H9 (cell line): ENCODE data around the gene NDOR1. TPM values are rescaled to one million over a fixed set of nuclear protein-coding genes. Genes with fewer than 3 reads are reported as not detected.

Experiments used
- DNase-seq: peaks from one replicate; pipeline ENCODE4 v3.0.0-alpha.2; 2017
- H2AFZ ChIP-seq: one replicate; pipeline ENCODE4 v1.6.1; 2013; ENCODE audit warnings: mild to moderate bottlenecking, low read length, control low read depth, moderate library complexity
- H2AK5ac ChIP-seq: 2 replicates; pipeline ENCODE4 v1.6.1; 2013; ENCODE audit warnings: low read length, control low read depth, mixed read lengths; ENCODE audit not compliant: insufficient read length
- H2BK120ac ChIP-seq: one replicate; pipeline ENCODE4 v1.6.1; 2013; ENCODE audit warnings: low read depth, mild to moderate bottlenecking, low read length, control low read depth, inconsistent platforms; ENCODE audit not compliant: poor library complexity, severe bottlenecking
- H2BK12ac ChIP-seq: 2 replicates; pipeline ENCODE4 v1.6.1; 2013; ENCODE audit warnings: low read length, control low read depth, mixed read lengths, low read depth; ENCODE audit not compliant: insufficient read length
- H2BK15ac ChIP-seq: 2 replicates; pipeline ENCODE4 v1.6.1; 2013; ENCODE audit warnings: low read depth, low read length, control low read depth
- H2BK20ac ChIP-seq: one replicate; pipeline ENCODE4 v1.6.1; 2013; ENCODE audit warnings: low read depth, mild to moderate bottlenecking, low read length, control low read depth, inconsistent platforms; ENCODE audit not compliant: poor library complexity, severe bottlenecking
- H2BK5ac ChIP-seq: 2 replicates; pipeline ENCODE4 v1.6.1; 2013; ENCODE audit warnings: low read length, control low read depth, mixed read lengths; ENCODE audit not compliant: insufficient read length
- H3K14ac ChIP-seq: 2 replicates; pipeline ENCODE4 v1.6.1; 2013; ENCODE audit warnings: low read length, control low read depth; ENCODE audit not compliant: insufficient read depth
- H3K18ac ChIP-seq: 2 replicates; pipeline ENCODE4 v1.6.1; 2013; ENCODE audit warnings: low read depth, mild to moderate bottlenecking, mixed read lengths, low read length, control low read depth; ENCODE audit not compliant: insufficient read length
- H3K23ac ChIP-seq: 2 replicates; pipeline ENCODE4 v1.6.1; 2013; ENCODE audit warnings: low read length, control low read depth, mixed read lengths, low read depth; ENCODE audit not compliant: insufficient read length
- H3K23me2 ChIP-seq: 2 replicates; pipeline ENCODE4 v1.6.1; 2013; ENCODE audit warnings: low read depth, mild to moderate bottlenecking, mixed read lengths, low read length, control low read depth; ENCODE audit not compliant: insufficient read length, poor library complexity, severe bottlenecking
- H3K27ac ChIP-seq: 2 replicates; pipeline ENCODE4 v1.5.1; 2013; ENCODE audit warnings: low read length, control low read depth, mixed read lengths, low read depth; ENCODE audit not compliant: insufficient read length
- H3K27me3 ChIP-seq: 2 replicates; pipeline ENCODE4 v1.6.1; 2013; ENCODE audit warnings: low read length, control low read depth, inconsistent platforms; ENCODE audit not compliant: insufficient read depth
- H3K4ac ChIP-seq: 2 replicates; pipeline ENCODE4 v1.6.1; 2013; ENCODE audit warnings: low read depth, mild to moderate bottlenecking, control low read depth, inconsistent platforms, low read length, moderate library complexity
- H3K4me1 ChIP-seq: 2 replicates; pipeline ENCODE4 v1.6.1; 2013; ENCODE audit warnings: low read length, control low read depth, inconsistent platforms; ENCODE audit not compliant: insufficient read depth
- H3K4me2 ChIP-seq: 2 replicates; pipeline ENCODE4 v1.6.1; 2013; ENCODE audit warnings: low read length, control low read depth, mixed read lengths; ENCODE audit not compliant: insufficient read length, insufficient read depth
- H3K56ac ChIP-seq: 2 replicates; pipeline ENCODE4 v1.6.1; 2013; ENCODE audit warnings: low read depth, mild to moderate bottlenecking, mixed read lengths, low read length, control low read depth; ENCODE audit not compliant: insufficient read length
- H3K79me1 ChIP-seq: 2 replicates; pipeline ENCODE4 v1.6.1; 2013; ENCODE audit warnings: low read depth, mild to moderate bottlenecking, moderate library complexity, low read length, control low read depth, inconsistent platforms; ENCODE audit not compliant: insufficient read depth, poor library complexity, severe bottlenecking
- H3K79me2 ChIP-seq: 2 replicates; pipeline ENCODE4 v1.6.1; 2013; ENCODE audit warnings: low read length, control low read depth, inconsistent platforms; ENCODE audit not compliant: insufficient read depth
- H3K9ac ChIP-seq: 2 replicates; pipeline ENCODE4 v1.6.1; 2013; ENCODE audit warnings: low read length, control low read depth, mixed read lengths; ENCODE audit not compliant: insufficient read length; ENCODE audit errors: extremely low read depth
- H3K9me3 ChIP-seq: one replicate; pipeline ENCODE4 v1.6.1; 2013; ENCODE audit warnings: low read depth, low read length, inconsistent platforms; ENCODE audit not compliant: control insufficient read depth
- H3T11ph ChIP-seq: one replicate; pipeline ENCODE4 v1.6.1; 2013; ENCODE audit warnings: mild to moderate bottlenecking, low read length, control low read depth, inconsistent platforms
- H4K20me1 ChIP-seq: one replicate; pipeline ENCODE4 v1.6.1; 2013; ENCODE audit not compliant: control insufficient read depth, insufficient read length, insufficient read depth
- H4K5ac ChIP-seq: 2 replicates; pipeline ENCODE4 v1.6.1; 2013; ENCODE audit warnings: low read depth, mild to moderate bottlenecking, mixed read lengths, low read length, control low read depth; ENCODE audit not compliant: insufficient read length
- H4K8ac ChIP-seq: replicated peaks from 2 replicates; pipeline ENCODE4 v1.6.1; 2013; ENCODE audit warnings: low read length, control low read depth, mixed read lengths, low read depth; ENCODE audit not compliant: insufficient read length
- H4K91ac ChIP-seq: 2 replicates; pipeline ENCODE4 v1.6.1; 2013; ENCODE audit warnings: low read depth, mild to moderate bottlenecking, moderate library complexity, mixed read lengths, low read length, control low read depth; ENCODE audit not compliant: insufficient read length
- H3K27ac Mint-ChIP-seq, 3 experiments: 2 replicates in 2 of 3; 3 replicates in 1 of 3; pipeline ENCODE4 v1.8.0; 2020 to 2021; ENCODE audit warnings: mixed read lengths in 3 of 3, mild to moderate bottlenecking in 1 of 3, moderate library complexity in 1 of 3
- H3K27me3 Mint-ChIP-seq: 2 replicates; pipeline ENCODE4 v1.8.0; 2021; ENCODE audit warnings: low read depth, mild to moderate bottlenecking, moderate library complexity, mixed read lengths
- H3K36me3 Mint-ChIP-seq, 3 experiments: 2 replicates in 2 of 3; 3 replicates in 1 of 3; pipeline ENCODE4 v1.8.0; 2020 to 2021; ENCODE audit warnings: low read depth in 3 of 3, mixed read lengths in 3 of 3; ENCODE audit not compliant: insufficient read depth in 1 of 3
- H3K4me1 Mint-ChIP-seq, 2 experiments: 2 replicates each; pipeline ENCODE4 v1.8.0; 2020; ENCODE audit warnings: mixed read lengths in 2 of 2
- H3K4me3 Mint-ChIP-seq, 2 experiments: 2 replicates in 1 of 2; 3 replicates in 1 of 2; pipeline ENCODE4 v1.8.0; 2020 to 2021; ENCODE audit warnings: mild to moderate bottlenecking in 2 of 2, mixed read lengths in 2 of 2, moderate library complexity in 1 of 2
- H3K9me3 Mint-ChIP-seq, 2 experiments: 2 replicates in 1 of 2; 3 replicates in 1 of 2; pipeline ENCODE4 v1.8.0; 2020; ENCODE audit warnings: mild to moderate bottlenecking in 2 of 2, mixed read lengths in 2 of 2, moderate library complexity in 1 of 2
- CTCF ChIP-seq: fragments of 200-600 bp; sonication (generic); conservative IDR thresholded peaks from 3 replicates; pipeline ENCODE4 v1.8.0; 2021; ENCODE audit warnings: antibody characterized with exemption, mild to moderate bottlenecking
- WGBS: extraction: QIAGEN DNeasy Blood & Tissue Kit; methylation state at CpG from one replicate; pipeline ENCODE4 v1.1.7; 2013; ENCODE audit warnings: missing lambda C conversion rate, low lambda C conversion rate, mixed read lengths; ENCODE audit not compliant: insufficient read length; ENCODE audit errors: extremely low coverage; 5-methylcytosine and 5-hydroxymethylcytosine counted together
- total RNA-seq: library from RNA; stranded (reverse); gene quantifications from 2 replicates; pipeline ENCODE4 v1.2.1, GENCODE V29; 2021

NDOR1 gene
- total RNA-seq, 1 experiment from 2014 or later = 44.1 TPM

- TF ChIP-seq CTCF = no peak
- no peak overlapping the region for H3K23ac ChIP-seq
- no peak overlapping the region for H4K5ac ChIP-seq
- no peaks in the 10 kb centered on the region for H3K27me3 ChIP-seq
- H2BK12ac ChIP-seq = no peak overlapping the region
- no peak overlapping the region for H3K9ac ChIP-seq
- no peak overlapping the region for H2BK15ac ChIP-seq
- no peak overlapping the region for H4K91ac ChIP-seq
- H4K20me1 ChIP-seq = no peaks in the 10 kb centered on the region
- H2BK20ac ChIP-seq = no peak overlapping the region
- peaks cover 2% of the 10 kb centered on the region for H3K23me2 ChIP-seq
- no peak overlapping the region for H3K18ac ChIP-seq
- no peak overlapping the region; the same call in 1 of the 2 replicates for H3K14ac ChIP-seq
- no peak overlapping the region for H3K56ac ChIP-seq
- DNase-seq = no peak
- no peak overlapping the region for H2BK5ac ChIP-seq
- no peak overlapping the region for H3K4ac ChIP-seq
- Mint-ChIP-seq H3K4me1 (peaks cover 8 to 17% of the 10 kb centered on the region in 2 experiments), H3K9me3 (no peaks in the 10 kb centered on the region), H3K27ac (no peak overlapping the region), H3K36me3 (peaks cover 5 to 15% (median 11%) of the 10 kb centered on the region in 3 experiments; a peak in 5 of 7 replicates), H3K4me3 (no peak overlapping the region), H3K27me3 (no peaks in the 10 kb centered on the region)
- H3K4me2 ChIP-seq = no peak overlapping the region
- no peak overlapping the region for H3T11ph ChIP-seq
- no CpG with 5 or more reads among the region's 16 CpGs for WGBS
- H2BK120ac ChIP-seq = no peak overlapping the region
- H3K27ac ChIP-seq = no peak overlapping the region
- H3K4me1 ChIP-seq = peaks cover 4% of the 10 kb centered on the region; the same call in 1 of the 2 replicates
- H4K8ac ChIP-seq = no peak overlapping the region
- H3K79me2 ChIP-seq = 0 out of 2 replicates have a peak, but pooled peaks cover 2% of the 10 kb centered on the region
- H2AK5ac ChIP-seq = no peak overlapping the region
- H3K79me1 ChIP-seq = peaks cover 3% of the 10 kb centered on the region
- H3K9me3 ChIP-seq = no peaks in the 10 kb centered on the region
- no peak overlapping the region for H2AFZ ChIP-seq
Observed at GRCh38 chr9:137194388-137194787, 11.1 kb upstream of the NDOR1 start.
